ENCODE results near the gene PFDN6.
"Not testable (repeated sequence)": the region's sequence is repeated elsewhere in the genome, so short reads cannot be mapped to it uniquely, and the experiment has no call there.

PFDN6 gene

DNA sequence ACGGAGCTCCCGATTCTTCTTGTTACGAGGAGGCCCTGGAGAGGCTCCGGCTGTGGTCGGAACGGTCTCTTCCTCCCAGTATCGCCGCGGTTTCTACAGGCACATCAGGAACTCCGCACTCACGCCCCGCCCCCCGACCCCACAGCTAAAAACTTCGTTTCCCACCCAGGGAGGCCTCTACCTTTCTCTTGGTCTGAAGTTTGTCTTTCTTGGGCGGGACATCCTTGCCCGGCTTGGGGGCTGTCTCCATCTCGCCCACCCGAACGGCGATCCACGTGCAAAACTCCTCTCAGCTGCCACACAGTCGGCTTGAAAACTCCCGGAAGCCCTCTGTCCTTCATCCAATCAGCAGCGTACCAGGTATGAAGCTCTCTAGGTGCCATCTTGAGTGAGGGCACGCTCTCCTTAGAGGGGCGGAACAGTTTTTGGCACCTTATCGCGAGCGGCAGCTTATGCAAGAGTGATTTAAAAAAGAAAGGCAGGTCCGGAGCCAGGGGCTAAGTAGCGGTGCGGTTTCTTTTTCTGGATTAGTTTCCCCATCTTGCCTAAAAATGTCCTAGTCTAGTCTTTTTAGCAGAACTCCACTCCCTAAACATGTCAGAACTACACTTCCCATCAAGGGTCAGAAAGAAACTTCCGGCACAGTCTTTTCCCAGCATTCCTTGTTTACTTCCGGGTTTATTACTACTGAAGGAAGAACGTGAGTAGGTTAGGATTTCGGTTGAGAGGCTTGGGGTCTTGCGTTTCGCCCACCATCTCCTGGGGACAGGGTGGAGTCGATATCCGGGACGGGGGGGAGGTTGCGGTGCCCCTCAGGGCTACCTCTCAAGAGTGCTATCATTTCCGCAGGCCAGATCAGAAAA, at the start of gene PFDN6, which contains the start of gene WDR46:
Gene PFDN6, plus strand, starts transcription at position 681 of the 863 bp plus-strand sequence. CDS start 256 bp downstream, outside the sequence.
Gene WDR46, minus strand, starts transcription at position 319 of the 863 bp plus-strand sequence. Its CDS starts 69 bp downstream, at position 250.
- peak; percentile 73 for DNase-seq

DNA sequence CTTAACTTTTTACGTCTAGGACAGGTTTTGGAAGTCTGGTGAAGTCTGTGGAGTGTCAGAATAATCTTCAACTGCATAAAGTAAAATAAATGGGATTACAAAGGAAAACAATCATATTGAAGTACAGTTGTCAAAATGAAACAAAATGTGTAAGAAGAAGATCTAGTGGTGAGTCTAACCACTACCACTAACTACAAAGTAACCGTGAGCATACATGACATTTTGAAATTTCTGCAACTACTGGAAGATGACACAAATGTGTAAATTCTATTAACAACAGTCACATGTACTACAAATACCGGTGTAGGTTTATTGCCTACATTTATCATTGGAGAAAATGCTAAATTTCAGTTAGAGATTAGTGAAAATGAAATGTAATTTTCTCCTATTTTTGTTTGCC, 47.4 kb upstream of the PFDN6 start:
- DNase-seq, result no peak

- DNase-seq, result no peak
Measured at GRCh38 chr6:33243476-33243875, 45.9 kb upstream of the PFDN6 start.

DNA sequence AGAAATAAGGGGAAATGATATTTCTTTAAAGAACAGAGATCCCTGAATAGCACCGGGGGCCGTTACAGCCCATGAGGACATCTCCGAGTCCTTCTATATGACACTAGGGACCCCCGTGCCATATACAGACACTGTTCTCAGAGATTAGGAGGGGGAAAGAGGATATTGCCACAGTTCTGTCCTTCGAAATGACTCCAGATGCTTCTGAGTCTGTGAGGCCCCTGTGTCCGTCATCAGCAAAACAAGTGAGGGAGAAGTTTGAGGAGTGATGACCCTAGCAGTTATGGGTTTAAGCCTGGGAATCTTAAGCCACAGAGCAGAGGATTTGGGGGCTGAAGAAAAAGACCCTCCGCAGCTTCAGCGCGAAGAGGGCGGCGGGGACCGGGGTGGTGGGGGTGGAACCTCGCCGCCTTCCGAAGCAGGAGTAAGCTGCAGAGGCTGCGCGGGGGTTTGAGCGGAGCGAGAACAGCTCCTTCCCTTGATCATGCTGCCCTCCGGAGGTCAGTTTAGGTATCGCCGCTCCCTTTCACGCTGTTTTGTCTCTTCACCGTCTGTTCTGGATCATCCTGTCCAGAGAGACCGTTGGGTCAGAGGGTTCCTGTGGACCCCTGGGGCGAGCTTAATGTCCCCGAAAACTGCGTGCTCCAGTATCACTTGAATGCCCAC, 41.3 kb upstream of the PFDN6 start:
- DNase-seq, result peak; percentile 96

DNA sequence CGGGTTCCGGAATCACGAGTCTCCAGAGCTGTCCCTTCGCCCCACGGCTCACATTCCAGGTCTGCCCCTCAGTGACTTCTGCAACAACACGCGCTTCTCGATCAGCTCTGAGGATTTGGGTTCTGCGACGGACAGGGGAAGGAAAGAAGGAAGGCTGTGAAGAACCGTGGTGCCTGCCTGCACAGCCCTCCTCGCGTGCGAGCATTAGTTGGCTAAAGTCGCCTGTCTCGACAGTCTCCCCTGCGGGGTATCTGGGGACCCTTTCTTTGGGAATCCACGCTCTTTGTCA, 40.8 kb upstream of the PFDN6 start:
- no peak for DNase-seq

DNA sequence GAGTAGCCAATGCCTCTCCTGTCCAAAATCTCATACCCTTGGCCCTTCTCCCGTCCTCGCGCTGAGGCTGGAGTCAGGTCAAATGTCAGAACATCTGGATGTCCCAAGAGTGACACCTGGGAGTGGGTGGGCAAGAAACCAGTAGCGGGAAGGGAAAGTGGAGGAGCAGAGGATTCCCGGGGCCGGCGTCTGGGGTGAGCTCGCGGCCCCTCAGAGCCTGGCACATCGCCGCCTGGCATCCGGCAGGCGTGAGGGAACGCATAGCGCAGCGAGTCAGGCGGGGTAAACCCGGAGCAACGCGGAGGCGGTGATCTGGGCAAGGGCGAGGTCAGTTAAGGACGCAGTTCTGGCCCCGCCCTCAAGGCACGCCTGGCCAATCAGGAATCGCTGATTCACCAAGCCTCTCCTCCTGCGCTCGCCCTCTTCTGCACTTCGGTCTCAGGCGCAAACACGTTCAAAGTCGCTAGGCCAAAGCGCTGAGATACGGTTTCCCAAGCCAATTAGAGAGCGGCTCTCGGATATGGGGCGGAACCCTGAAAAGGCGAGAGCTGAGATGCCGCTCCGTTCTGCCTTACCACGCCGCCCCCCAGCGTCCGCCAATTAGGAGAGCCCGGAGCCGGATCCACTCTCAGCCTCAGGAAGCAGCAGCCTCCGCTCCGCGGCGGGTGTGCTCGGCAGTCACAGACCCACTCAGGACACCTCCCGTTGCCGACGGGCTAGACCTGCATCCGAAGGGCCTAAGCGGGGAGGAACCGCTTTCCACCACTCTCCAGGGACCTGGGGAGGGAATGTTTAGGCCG, 40.3 kb upstream of the PFDN6 start:
- DNase-seq, result peak; percentile 85

GRCh38 chr6:33249732-33250630, 39.4 kb upstream of the PFDN6 start:
- DNase-seq, result no peak

DNA sequence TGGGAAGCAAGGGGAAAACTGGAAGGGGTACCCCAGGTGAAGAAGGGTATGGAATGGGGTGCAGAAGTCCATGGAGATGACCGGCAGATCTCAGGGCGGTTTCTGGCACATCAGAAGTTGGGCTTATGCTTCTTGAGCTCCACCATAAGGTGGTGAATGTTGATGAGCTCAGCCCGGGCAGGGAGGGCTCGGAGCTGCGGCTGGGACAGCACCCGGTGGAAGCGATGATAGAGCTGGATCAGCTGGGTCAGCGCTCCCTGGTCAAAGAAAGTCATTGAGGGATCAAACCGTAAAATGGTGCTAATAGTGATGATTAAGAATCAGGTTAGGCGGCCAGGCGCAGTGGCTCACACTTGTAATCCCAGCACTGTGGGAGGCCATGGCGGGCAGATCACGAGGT, 38.7 kb upstream of the PFDN6 start:
- DNase-seq, result no peak

GRCh38 chr6:33251395-33252012, 37.9 kb upstream of the PFDN6 start:
- DNase-seq, result no peak

GRCh38 chr6:33252759-33253158, 36.6 kb upstream of the PFDN6 start:
- no peak for DNase-seq

GRCh38 chr6:33254591-33254990, 34.8 kb upstream of the PFDN6 start:
- no peak for DNase-seq

DNA sequence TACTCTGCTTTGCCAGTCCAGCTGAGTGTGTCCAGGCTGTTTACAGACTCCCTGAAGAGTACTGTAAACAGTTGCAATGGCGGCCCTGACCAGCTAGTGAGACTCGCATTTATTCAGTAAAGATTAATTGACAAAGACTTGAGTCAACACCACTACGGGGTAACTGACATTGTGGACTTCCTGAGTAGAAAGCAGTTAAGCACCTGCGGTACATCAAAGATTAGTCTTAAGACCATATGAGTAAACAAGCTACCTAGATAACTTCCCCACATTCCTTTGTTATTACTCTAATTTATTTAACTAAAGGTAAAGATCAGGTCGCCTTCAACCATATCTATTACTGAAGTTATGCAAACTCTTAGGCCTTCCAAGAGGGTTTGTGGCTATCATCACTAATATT, 30.4 kb upstream of the PFDN6 start:
- no peak for DNase-seq

DNA sequence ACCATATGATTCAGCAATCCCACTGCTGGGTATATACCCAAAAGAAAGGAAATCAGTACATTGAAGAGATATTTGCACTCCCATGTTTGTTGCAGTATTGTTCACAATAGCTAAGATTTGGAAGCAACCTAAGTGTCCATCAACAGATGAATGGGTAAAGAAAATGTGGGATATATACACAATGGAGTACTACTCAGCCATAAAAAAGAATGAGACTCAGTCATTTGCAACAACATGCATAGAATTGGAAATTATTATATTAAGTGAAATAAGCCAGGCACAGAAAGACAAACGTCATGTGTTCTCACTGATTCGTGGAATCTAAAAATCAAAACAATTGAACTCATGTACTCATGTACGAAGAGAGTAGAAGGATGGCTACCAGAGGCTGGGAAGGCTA, 26.9 kb upstream of the PFDN6 start:
- not testable (repeated sequence) for DNase-seq

GRCh38 chr6:33264015-33264414, 25.4 kb upstream of the PFDN6 start:
- no peak for DNase-seq

GRCh38 chr6:33271117-33271467, 18.3 kb upstream of the PFDN6 start:
- DNase-seq, result no peak

DNA sequence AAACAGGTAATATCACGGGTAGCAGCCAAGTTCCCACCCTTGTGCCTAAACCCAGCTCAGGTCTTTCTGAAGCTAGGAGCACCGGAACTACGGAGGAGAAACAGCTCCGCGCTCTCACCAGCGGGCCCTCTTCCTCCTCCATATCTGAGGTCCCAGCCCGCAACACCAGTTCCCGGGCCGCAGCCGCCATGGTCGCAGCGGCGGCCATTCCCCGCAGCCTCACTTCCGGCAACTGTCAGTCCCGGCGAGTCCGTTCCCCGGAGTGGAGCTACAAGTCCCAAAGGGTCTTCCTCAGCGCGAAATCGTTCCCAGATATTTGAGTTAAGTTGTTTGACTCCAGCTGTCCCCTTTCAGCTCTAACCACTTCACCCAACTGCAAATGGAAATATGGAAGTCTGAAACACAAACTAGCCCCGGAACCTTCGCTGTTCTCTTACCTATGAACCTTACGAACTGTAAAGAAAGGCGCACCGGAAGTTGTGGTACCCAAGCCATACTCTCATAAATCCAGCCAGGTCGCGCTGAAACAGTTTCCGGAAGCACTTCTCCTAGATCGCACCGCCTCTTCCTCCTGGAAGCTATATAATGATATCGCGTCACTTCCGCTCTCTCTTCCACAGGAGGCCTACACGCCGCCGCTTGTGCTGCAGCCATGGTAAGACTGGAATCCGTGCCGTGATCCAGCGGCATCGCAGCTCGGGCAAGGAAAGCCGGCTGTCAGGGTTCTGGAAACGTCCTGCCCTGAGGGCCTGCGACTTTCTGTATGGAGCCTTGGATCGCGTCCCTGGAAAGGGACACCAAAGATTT, 17.7 kb upstream of the PFDN6 start, which contains the start of the genes RPS18 and VPS52:
Gene RPS18, plus strand, starts transcription at position 608 of the 807 bp plus-strand sequence. Its CDS starts 45 bp downstream, at position 653.
Gene VPS52, minus strand, starts transcription at position 409 of the 807 bp plus-strand sequence. Its CDS starts 201 bp downstream, at position 208.
- DNase-seq, result peak; percentile 86

DNA sequence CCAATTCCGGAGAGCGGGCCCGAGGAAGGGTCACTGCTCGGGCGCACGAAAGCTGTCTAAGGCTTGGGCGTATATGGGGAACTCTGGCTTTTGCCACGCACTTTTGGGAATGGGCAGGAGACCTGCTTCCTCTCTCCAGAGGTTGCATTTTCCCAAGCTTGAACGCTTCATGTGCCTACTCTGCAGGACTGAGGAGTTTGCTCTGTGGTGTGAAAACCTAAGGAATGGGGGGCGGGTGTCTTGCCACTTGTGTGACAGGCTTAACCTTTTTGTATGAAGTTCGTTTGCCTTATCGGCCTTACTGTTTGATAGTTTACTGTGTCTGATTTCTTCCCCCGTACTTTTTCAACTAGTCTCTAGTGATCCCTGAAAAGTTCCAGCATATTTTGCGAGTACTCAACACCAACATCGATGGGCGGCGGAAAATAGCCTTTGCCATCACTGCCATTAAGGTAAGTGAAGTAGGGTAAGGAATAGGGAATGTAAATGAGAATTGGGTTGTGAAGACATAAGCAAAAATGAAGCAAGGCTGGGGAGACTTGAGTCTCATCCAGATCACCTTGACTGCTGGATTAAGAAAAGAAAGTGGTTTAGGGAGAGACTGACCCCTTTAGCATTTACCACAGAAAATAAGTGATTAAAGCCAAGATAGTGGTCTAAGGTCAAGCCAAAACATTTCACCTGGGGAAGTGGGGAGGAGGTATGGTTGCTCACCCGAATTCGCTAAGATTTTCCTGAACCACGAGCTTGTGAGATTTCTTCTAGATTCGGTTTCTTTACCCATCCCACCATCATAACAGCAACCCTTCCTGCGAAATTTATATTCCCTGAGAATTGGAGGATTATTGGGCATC, 16.9 kb upstream of the PFDN6 start:
- DNase-seq, result no peak

DNA sequence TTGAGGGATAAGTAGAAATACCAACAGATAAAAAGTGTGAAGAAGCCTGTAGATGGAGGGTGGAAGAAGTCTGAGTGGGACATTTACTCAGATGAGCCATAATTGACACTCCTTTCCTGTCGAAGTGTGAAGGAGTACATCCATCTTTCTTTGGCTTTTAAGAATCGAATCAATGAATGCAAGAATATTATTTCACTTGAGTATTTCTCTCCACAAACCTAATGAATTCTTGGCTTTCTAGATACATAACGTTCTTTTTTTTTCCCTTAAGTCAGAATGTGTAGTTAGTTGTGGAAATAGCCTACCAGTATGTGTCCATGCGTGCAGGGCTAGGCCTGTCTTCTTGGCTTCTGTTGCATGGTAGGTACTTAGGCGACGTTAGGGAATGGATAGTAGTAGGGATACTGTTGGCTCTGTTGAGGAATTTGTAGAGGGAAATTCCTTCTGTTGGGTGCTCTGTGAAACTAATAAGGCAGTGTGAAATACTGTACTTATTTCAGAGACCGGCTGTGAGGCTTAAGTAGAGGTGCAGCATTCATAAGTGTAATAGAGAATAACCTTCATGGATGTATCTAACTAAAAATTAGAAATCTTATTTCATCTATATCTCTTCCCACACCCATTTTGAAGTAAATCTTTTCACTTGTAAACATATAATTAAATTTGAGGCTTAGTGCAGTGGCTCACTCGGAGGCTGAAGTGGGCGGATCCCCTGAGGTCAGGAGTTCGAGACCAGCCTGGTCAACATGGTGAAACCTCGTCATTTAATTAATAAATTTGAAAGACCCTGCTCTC, 16.1 kb upstream of the PFDN6 start:
- DNase-seq, result no peak

Data from activated T-cell treated with anti-CD3 and anti-CD28 coated beads for 4 hours (primary cell).